Activated CD8-positive, alpha-beta T cell treated with anti-CD3 and anti-CD28 coated beads for 36 hours (primary cell): Measurements from ENCODE around the gene PIP5K1C. TPM values are rescaled to one million over a fixed set of nuclear protein-coding genes. Genes with fewer than 3 reads are reported as not detected.

Experiments used
- ATAC-seq: fragments of 200-7000 bp; cut with Tn5 transposase; one replicate; pipeline ENCODE4 v1.10.0; 2021; ENCODE audit warnings: mild to moderate bottlenecking, moderate library complexity
- CTCF ChIA-PET: fragments of 350-600 bp; sonication (Branson Sonifier 250); formaldehyde crosslinking; loops from one replicate; lab custom pipeline; 2021; ENCODE audit warnings: antibody characterized with exemption; lab: Charles Lee
- POLR2A ChIA-PET: fragments of 350-600 bp; sonication (Branson Sonifier 250); formaldehyde crosslinking; loops from one replicate; lab custom pipeline; 2021; ENCODE audit warnings: antibody characterized with exemption; lab: Charles Lee
- DNase-seq: peaks from one replicate; pipeline ENCODE4 v3.0.0-alpha.2; 2020
- H3K27ac Mint-ChIP-seq: one replicate; pipeline ENCODE4 v1.8.0; 2021; ENCODE audit warnings: mild to moderate bottlenecking, mixed read lengths
- H3K27me3 Mint-ChIP-seq: one replicate; pipeline ENCODE4 v1.8.0; 2021; ENCODE audit warnings: mixed read lengths
- H3K36me3 Mint-ChIP-seq: one replicate; pipeline ENCODE4 v1.8.0; 2021; ENCODE audit warnings: low read depth, mixed read lengths
- H3K4me1 Mint-ChIP-seq: one replicate; pipeline ENCODE4 v1.8.0; 2021; ENCODE audit warnings: low read depth, mixed read lengths
- H3K4me3 Mint-ChIP-seq: one replicate; pipeline ENCODE4 v1.8.0; 2021; ENCODE audit warnings: mild to moderate bottlenecking, moderate library complexity, mixed read lengths
- H3K9me3 Mint-ChIP-seq: one replicate; pipeline ENCODE4 v1.8.0; 2021; ENCODE audit warnings: mixed read lengths
- intact Hi-C: fragments of 100-400 bp; cut with micrococcal nuclease; formaldehyde crosslinking; loops from one replicate; pipeline ENCODE4 v1.10.0; 2022
- total RNA-seq, 2 experiments: library from RNA; stranded (reverse); gene quantifications; one replicate each; pipeline ENCODE4 v1.2.3, GENCODE V29; 2021
- TF ChIP-seq, protein P1 (sequence below): fragments of 200-600 bp; IDR thresholded peaks from one replicate; pipeline ENCODE4 v1.8.0; 2022; ENCODE audit warnings: antibody characterized with exemption, mild to moderate bottlenecking

Gene PIP5K1C
- total RNA-seq, 2 experiments from 2014 or later, result 20.4 to 22.2 TPM

DNA sequence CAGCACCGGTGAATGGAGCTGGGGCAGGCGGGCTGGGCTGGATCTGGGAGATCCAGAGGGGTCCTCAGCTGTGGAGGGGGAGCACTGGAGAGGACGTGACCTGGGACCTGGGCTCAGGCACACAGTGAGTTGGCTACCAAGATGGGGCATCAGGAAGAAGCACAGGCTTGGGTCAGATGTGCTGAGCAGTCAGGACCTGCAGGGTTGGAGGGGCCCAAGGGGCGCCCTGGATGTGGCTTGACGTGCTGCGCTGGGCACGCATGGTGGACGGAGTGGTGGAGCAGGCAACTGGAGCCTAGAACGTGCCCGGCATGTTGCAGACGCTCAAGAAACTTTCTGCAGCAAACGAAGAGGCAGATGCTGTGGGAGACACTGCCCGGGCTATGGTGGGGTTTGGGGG, 20.7 kb downstream of the PIP5K1C start:
- TF ChIP-seq, protein P1, sequence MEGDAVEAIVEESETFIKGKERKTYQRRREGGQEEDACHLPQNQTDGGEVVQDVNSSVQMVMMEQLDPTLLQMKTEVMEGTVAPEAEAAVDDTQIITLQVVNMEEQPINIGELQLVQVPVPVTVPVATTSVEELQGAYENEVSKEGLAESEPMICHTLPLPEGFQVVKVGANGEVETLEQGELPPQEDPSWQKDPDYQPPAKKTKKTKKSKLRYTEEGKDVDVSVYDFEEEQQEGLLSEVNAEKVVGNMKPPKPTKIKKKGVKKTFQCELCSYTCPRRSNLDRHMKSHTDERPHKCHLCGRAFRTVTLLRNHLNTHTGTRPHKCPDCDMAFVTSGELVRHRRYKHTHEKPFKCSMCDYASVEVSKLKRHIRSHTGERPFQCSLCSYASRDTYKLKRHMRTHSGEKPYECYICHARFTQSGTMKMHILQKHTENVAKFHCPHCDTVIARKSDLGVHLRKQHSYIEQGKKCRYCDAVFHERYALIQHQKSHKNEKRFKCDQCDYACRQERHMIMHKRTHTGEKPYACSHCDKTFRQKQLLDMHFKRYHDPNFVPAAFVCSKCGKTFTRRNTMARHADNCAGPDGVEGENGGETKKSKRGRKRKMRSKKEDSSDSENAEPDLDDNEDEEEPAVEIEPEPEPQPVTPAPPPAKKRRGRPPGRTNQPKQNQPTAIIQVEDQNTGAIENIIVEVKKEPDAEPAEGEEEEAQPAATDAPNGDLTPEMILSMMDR, result no peak
- intact Hi-C loops, result no loop called here
- Mint-ChIP-seq H3K36me3 (peaks cover 15% of the 10 kb centered on the region), H3K4me1 (peaks cover 15% of the 10 kb centered on the region), H3K9me3 (peaks cover 6% of the 10 kb centered on the region), H3K27ac (no peak overlapping the region), H3K4me3 (no peak overlapping the region), H3K27me3 (no peaks in the 10 kb centered on the region)
- ChIA-PET POLR2A (no interaction called here), CTCF (no interaction called here)
- ATAC-seq, result no peak
- no peak for DNase-seq

DNA sequence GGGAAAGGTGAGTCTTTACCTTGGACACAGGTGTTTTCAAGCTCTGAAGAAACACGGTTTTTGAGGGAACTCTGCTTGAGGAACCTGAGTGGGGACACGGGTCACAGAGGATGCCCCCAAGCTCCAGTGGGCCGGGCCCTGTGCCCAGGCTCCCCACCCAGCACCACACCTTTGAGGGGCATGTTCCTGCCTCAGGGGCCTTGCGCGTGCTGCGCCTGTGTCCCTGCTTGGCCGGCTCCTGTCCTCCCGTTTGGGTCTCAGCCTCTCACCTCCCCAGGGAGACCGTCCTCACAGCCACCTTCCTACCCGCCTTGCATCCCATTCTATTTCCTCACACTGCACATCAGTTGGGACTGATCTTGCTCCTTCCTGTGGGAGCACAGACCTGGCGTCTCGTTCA, 21.1 kb downstream of the PIP5K1C start:
- ChIA-PET CTCF (no interaction called here), POLR2A (no interaction called here)
- H3K27me3 Mint-ChIP-seq, result no peaks in the 10 kb centered on the region
- peaks cover 11% of the 10 kb centered on the region for H3K36me3 Mint-ChIP-seq
- ATAC-seq, result no peak
- TF ChIP-seq, protein P1, result no peak
- no peak for DNase-seq
- H3K27ac Mint-ChIP-seq, result no peak overlapping the region
- H3K4me1 Mint-ChIP-seq, result peaks cover 12% of the 10 kb centered on the region
- H3K4me3 Mint-ChIP-seq, result no peak overlapping the region
- intact Hi-C loops, result no loop called here
- peaks cover 3% of the 10 kb centered on the region for H3K9me3 Mint-ChIP-seq

DNA sequence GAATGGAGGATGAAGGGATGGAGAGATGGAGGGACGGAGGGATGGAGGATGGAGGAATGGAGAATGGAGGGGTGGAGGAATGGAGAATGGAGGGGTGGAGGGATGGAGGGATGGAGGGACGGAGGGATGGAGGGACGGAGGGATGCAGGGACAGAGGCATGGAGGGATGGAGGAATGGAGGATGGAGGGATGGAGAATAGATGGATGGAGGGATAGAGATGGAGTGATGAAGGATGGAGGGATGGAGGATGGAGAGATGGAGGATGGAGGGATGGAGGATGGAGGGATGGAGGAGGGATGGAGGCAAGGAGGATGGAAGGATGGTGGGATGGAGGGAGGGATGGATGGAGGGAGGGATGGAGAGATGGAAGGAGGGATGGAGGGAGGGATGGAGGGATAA, 22.1 kb downstream of the PIP5K1C start:
- TF ChIP-seq, protein P1, result no peak
- Mint-ChIP-seq H3K27me3 (no peaks in the 10 kb centered on the region), H3K27ac (no peak overlapping the region), H3K36me3 (peaks cover 10% of the 10 kb centered on the region), H3K9me3 (no peaks in the 10 kb centered on the region), H3K4me1 (peaks cover 7% of the 10 kb centered on the region), H3K4me3 (no peak overlapping the region)
- no peak for ATAC-seq
- intact Hi-C loops, result no loop called here
- no peak for DNase-seq
- ChIA-PET CTCF (no interaction called here), POLR2A (no interaction called here)

DNA sequence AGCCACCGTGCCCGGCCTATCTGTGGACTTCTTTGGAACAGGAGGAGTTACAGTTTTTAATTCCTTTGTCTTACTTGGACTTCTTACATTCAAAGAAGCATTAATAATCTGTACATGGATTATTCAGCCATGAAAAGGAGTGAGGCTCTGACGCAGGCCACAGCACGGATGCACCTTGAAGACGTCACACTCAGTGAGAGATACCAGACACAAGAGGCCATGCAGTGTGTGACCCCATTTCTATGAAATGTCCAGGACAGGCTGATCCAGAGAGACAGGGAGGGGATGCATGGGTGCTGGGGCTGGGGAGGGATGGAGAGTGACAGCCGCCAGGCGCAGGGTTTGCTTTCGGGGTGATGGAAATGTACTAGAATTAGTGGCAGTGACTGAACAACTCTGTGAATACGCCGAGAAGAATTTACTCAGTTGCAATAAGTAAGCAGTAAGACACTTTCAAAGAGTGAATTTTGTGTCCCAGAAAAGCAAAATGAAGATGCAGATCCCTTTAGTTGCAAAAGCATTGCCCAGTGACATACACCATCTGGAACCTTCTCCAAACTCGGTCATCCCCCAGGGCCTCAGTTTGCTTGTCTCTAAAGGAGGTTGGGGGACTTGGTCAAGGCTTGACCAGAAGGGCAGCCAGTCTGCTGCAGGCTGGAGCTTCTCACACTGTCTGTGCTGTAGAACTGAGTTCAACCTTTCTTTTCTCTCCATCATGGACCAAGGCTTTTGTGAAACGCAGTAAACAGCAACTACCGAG, 25.3 kb downstream of the PIP5K1C start:
- TF ChIP-seq, protein P1, result no peak
- Mint-ChIP-seq H3K27ac (no peak overlapping the region), H3K36me3 (peaks cover 12% of the 10 kb centered on the region), H3K4me1 (peaks cover 31% of the 10 kb centered on the region), H3K9me3 (no peaks in the 10 kb centered on the region), H3K4me3 (no peak overlapping the region), H3K27me3 (no peaks in the 10 kb centered on the region)
- DNase-seq (no peak), ATAC-seq (no peak)
- intact Hi-C loops, result no loop called here
- CTCF ChIA-PET, result interaction anchor here (1.1 kb wide), 1 partner anchor 9 kb away, joined by 4 read pairs; no protein-coding TSS in a partner anchor
- POLR2A ChIA-PET, result no interaction called here
